ENCODE measurements around the gene CAMK2N1. TPM values are rescaled to one million over a fixed set of nuclear protein-coding genes. Genes with fewer than 3 reads are reported as not detected.
A peak's percentile ranks its signal among the peaks of the same experiment; 100 is the strongest.

Gene CAMK2N1
- total RNA-seq, 1 donor from 2014 or later = 7.9 TPM

DNA sequence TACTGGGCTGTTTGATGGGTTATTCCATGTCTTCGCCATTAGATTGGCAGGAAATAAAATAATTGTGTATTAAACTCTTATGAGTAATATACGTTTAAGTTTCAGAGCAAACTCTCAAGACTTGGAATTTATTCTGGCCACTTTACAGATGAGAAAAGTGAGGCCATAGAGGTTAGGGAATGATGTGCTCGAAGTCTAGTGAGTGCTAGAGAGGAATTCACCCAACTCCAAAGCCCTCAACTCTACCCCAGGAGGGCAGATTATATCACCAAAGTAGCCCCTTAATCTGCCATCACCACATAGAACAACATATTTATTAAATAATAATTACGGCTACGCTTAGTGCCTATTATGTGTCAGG lies 22.4 kb upstream of the CAMK2N1 start:
- peaks cover 54% of the 10 kb centered on the region for H3K4me1 ChIP-seq
- peaks cover 25% of the 10 kb centered on the region for H3K27me3 ChIP-seq (ENCODE audit: low read depth)
- no peak for DNase-seq
- peak overlapping the region; percentile 94 for H3K4me3 ChIP-seq
- TF ChIP-seq, protein P1, sequence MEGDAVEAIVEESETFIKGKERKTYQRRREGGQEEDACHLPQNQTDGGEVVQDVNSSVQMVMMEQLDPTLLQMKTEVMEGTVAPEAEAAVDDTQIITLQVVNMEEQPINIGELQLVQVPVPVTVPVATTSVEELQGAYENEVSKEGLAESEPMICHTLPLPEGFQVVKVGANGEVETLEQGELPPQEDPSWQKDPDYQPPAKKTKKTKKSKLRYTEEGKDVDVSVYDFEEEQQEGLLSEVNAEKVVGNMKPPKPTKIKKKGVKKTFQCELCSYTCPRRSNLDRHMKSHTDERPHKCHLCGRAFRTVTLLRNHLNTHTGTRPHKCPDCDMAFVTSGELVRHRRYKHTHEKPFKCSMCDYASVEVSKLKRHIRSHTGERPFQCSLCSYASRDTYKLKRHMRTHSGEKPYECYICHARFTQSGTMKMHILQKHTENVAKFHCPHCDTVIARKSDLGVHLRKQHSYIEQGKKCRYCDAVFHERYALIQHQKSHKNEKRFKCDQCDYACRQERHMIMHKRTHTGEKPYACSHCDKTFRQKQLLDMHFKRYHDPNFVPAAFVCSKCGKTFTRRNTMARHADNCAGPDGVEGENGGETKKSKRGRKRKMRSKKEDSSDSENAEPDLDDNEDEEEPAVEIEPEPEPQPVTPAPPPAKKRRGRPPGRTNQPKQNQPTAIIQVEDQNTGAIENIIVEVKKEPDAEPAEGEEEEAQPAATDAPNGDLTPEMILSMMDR (IDR thresholded peaks at IDR 0.05; ENCODE audit: borderline replicate concordance) = no peak
- H3K36me3 ChIP-seq = peaks cover 30% of the 10 kb centered on the region
- intact Hi-C loops (cut with micrococcal nuclease) = no loop called here
- peak overlapping the region; percentile 94 for H3K27ac ChIP-seq (replicated peaks)
- no peaks in the 10 kb centered on the region for H3K9me3 ChIP-seq (replicated peaks)

DNA sequence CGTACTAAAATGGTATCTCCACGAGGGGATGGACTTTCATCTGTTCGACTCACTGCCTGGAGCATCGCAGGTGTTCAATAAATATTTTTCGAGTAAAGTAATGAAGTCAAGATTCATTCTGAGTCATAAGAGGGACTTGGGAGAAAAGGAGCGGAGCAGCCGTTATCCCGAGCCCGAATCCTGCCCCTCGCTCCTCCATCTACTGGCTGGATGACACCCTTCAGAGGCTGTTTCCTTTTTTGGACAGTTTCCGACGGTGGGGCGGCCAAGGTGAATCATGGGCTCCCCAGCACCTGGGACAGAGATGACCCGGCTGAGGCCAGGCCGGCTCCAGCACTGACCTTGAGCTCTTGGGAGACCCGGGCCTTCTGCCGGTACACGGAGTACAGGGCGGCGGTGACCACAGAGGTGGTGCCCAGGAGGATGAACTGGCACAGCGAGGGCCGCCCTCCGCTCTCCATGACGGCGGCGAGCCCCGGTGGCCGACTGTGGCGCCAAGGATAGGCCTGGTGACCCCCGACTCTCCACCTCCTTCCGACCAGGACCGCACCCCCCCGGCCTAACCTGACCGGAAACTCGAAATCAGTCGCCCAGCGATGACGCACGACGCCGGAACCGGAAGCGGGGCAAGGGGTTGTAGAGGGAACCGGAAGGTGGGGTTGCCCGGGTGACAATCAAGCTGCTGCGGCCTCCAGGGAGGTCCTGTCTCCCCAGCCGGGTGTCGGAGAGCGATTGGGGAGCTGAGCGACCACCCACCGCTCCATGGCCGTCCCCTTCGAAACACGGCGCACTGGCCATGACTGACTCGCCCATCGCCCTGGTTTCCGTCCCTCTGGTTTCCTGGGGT lies 21.8 kb upstream of the CAMK2N1 start, which contains the start of gene MUL1:
TSS of gene MUL1 (minus strand) at position 588 of the 847 bp plus-strand sequence. CDS start at position 461, 127 bp downstream.
- Histone ChIP-seq H3K36me3 (peaks cover 36% of the 10 kb centered on the region), H3K4me1 (peaks cover 55% of the 10 kb centered on the region), H3K4me3 (peak within 1 kb of the TSS; percentile 94), H3K27me3 (ENCODE audit: low read depth) (peaks cover 19% of the 10 kb centered on the region), H3K9me3 (replicated peaks) (no peaks in the 10 kb centered on the region), H3K27ac (replicated peaks) (peak within 1 kb of the TSS; percentile 94)
- TF ChIP-seq, protein P1 (IDR thresholded peaks at IDR 0.05; ENCODE audit: borderline replicate concordance) = no peak
- peak; percentile 96 for DNase-seq
- intact Hi-C loops (cut with micrococcal nuclease) = no loop called here

DNA sequence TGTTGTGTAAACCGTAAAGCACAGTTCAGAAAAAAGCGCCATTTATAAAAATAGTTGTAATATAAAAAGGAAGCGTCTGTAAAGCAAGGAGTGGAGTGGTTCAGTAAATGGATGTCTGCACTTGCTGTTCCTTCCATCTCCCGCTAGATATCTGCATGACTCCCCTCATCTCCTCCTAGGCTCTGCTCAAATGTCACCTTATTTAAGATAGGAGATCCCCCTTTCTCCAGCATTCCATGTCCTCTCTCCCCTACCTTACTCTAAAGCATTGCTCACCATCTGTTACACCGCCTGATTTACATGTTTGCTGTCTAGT lies 21.2 kb upstream of the CAMK2N1 start:
- intact Hi-C loops (cut with micrococcal nuclease) = no loop called here
- Histone ChIP-seq H3K27me3 (ENCODE audit: low read depth) (peaks cover 13% of the 10 kb centered on the region), H3K9me3 (replicated peaks) (no peaks in the 10 kb centered on the region), H3K4me3 (peak overlapping the region; percentile 94), H3K36me3 (peaks cover 41% of the 10 kb centered on the region), H3K27ac (replicated peaks) (peak overlapping the region; percentile 94), H3K4me1 (peaks cover 55% of the 10 kb centered on the region)
- TF ChIP-seq, protein P1 (IDR thresholded peaks at IDR 0.05; ENCODE audit: borderline replicate concordance) = no peak
- no peak for DNase-seq

DNA sequence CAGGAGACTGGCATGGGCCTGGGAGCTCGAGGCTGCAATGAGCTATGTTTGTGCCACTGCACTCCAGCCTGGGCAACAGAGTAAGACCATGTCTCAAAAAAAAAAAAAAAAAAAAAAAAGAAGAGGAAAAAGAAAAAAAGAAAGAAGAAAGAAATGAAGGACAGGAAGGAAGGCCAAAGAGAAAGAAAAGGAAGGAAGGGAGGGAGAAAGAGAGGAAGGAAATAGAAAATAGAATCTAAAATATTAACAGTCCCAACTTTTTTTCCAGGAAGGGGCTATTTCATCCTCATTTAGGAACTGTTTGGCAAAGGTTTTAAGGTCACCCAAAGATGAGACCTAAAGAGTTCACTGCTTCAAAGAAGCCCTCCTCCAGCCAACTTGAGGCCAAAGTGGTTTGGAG lies 19.5 kb upstream of the CAMK2N1 start:
- H3K9me3 ChIP-seq (replicated peaks) = no peaks in the 10 kb centered on the region

DNA sequence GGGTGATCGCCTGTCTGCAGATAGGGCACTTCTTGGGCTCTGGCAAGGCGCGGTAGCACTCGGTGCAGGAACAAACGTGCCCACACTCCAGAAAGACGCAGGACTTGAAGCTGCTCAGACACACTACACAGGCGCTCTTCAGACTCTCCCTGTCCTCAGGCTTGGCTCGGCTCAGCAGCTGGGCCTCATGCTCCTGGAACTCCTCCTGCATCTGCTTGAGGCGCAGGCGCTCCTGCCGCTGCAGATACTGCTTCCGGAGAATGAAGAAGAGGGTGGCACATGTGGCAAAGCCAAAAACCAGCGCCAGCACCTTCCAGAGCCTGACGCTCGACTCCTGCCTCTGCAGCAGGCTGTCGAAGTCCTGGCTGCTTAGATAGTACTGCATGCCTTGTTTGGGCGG lies 14.7 kb upstream of the CAMK2N1 start:
- no peaks in the 10 kb centered on the region for H3K9me3 ChIP-seq (replicated peaks)

More for the DNA sequence above, 19.5 kb upstream of the CAMK2N1 start:
- H3K27ac ChIP-seq (replicated peaks) = no peak overlapping the region
- intact Hi-C loops (cut with micrococcal nuclease) = no loop called here
- no peak for DNase-seq
- TF ChIP-seq, protein P1 (IDR thresholded peaks at IDR 0.05; ENCODE audit: borderline replicate concordance) = no peak
- peak overlapping the region; percentile 94 for H3K4me3 ChIP-seq
- peaks cover 59% of the 10 kb centered on the region for H3K36me3 ChIP-seq
- H3K27me3 ChIP-seq (ENCODE audit: low read depth) = no peaks in the 10 kb centered on the region
- peaks cover 55% of the 10 kb centered on the region for H3K4me1 ChIP-seq

More for the DNA sequence above, 14.7 kb upstream of the CAMK2N1 start:
- TF ChIP-seq, protein P1 (IDR thresholded peaks at IDR 0.05; ENCODE audit: borderline replicate concordance) = no peak
- H3K36me3 ChIP-seq = peaks cover 73% of the 10 kb centered on the region
- H3K4me3 ChIP-seq = no peak overlapping the region
- no peak overlapping the region for H3K27ac ChIP-seq (replicated peaks)
- H3K4me1 ChIP-seq = peaks cover 25% of the 10 kb centered on the region
- no peaks in the 10 kb centered on the region for H3K27me3 ChIP-seq (ENCODE audit: low read depth)
- DNase-seq = no peak
- intact Hi-C loops (cut with micrococcal nuclease) = no loop called here
